ENCODE measurements around the gene NEAT1.
"Not testable (repeated sequence)": the region's sequence is repeated elsewhere in the genome, so short reads cannot be mapped to it uniquely, and the experiment has no call there.

The NEAT1 gene

DNA sequence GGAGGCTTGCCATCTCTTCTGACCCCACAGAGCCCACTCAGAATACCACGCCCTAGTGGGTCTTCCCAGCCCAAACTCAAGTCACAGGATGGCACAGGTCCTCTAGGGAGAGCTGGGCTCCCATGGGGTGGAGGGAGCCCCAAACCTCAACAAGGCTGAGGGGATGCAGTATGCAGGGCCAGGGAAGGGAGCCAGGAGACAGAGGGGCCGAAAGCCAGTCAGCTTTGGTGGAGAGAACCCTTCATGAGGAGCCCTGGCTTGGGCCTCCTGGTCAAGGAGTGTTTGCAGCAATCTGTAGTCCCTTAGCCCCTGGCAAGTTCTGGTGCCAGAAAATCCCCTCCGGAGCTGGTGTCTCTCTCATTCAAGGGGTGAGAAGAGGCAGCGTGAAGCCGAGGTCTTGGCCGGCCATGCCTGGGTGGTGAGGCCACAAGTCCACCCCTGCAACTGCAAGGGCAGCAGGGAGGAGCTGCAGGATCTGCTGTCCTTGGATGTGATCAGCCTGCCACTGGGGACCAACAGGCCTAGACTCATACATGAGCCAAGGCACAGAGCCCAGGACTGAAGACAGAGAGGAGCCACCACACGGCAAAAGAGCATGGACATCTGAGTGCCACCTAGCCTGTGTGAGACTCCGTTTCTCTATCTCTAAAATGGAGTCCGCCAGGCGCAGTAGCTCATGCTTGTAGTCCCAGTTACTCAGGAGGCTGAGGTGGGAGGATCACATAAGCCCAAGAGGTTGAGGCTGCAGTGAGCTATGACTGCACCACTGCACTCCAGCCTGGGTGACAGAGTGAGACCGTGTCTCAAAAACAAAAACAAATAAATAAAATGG lies 24.1 kb downstream of the NEAT1 start:
- DNase-seq (ENCODE audit: low read depth in 2 of 3, low spot score in 1 of 3) = no peak

DNA sequence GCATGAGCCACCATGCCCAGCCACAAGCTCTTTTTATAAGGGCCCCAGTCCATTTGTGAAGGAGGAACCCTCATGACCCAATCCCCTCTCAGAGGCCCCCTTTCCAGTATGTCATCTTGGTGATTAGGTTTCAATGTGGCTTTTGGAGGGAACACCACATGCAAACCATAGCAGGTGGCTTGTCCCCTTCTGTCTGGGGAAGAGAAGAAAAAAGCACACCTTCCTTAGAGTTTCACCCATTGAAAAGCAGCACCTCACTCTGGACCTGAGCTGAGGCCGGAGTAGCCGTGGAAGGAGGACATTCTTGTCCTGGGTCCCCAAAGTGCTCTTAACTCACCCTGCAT lies 25.4 kb downstream of the NEAT1 start:
- DNase-seq (ENCODE audit: low read depth in 2 of 3, low spot score in 1 of 3) = no peak

- no peak for DNase-seq (ENCODE audit: low read depth in 2 of 3, low spot score in 1 of 3)
Measured at GRCh38 chr11:65448418-65449105, 26.0 kb downstream of the NEAT1 start.

DNA sequence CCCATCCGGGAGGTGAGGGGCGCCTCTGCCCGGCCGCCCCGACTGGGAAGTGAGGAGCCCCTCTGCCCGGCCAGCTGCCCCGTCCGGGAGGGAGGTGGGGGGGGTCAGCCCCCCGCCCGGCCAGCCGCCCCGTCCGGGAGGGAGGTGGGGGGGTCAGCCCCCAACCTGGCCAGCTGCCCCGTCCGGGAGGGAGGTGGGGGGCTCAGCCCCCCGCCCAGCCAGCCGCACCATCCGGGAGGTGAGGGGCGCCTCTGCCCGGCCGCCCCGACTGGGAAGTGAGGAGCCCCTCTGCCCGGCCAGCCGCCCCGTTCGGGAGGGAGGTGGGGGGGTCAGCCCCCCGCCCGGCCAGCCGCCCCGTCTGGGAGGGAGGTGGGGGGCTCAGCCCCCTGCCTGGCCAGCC lies 28.7 kb downstream of the NEAT1 start:
- DNase-seq (ENCODE audit: low read depth in 2 of 3, low spot score in 1 of 3) = not testable (repeated sequence)

GRCh38 chr11:65452259-65452658 lies 29.7 kb downstream of the NEAT1 start:
- DNase-seq (ENCODE audit: low read depth in 2 of 3, low spot score in 1 of 3) = not testable (repeated sequence)

DNA sequence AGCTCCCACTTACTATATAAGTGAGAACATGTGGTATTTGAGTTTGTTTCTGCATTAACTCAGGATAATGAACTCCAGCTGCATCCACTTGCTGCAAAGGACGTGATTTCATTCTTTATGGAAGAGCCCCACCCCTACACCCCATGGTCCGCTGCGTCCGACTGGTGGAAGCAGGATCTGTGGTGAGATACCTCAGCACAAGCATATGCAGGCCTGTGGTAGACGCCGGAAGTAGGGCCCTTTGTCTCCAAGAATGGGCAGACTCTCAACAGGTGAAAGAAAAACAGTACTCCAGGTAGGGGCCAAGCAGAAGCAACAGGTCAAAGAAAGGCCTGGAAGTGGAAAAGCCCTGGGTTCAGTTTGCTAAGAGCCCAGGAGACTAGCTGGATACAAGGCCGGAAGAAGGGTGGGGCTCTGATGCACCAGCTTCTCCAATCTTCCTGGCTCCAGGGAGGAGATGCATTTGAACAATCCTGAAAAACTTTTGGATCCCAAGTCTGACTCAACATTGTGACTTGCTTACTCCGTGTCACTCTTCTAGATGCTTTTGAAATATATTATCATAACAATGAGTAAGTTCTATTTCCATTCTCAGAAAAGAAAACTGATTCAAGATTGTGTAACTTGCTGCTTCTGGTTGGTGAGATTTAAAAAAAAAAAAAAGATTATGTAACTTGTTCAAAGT lies 30.4 kb downstream of the NEAT1 start:
- no peak for DNase-seq (ENCODE audit: low read depth in 2 of 3, low spot score in 1 of 3)

GRCh38 chr11:65454311-65454695 lies 31.7 kb downstream of the NEAT1 start:
- no peak for DNase-seq (ENCODE audit: low read depth in 2 of 3, low spot score in 1 of 3)

GRCh38 chr11:65454696-65455456 lies 32.3 kb downstream of the NEAT1 start:
- peak; percentile 69 to 83 (median 83) for DNase-seq (ENCODE audit: low read depth in 2 of 3, low spot score in 1 of 3)

DNA sequence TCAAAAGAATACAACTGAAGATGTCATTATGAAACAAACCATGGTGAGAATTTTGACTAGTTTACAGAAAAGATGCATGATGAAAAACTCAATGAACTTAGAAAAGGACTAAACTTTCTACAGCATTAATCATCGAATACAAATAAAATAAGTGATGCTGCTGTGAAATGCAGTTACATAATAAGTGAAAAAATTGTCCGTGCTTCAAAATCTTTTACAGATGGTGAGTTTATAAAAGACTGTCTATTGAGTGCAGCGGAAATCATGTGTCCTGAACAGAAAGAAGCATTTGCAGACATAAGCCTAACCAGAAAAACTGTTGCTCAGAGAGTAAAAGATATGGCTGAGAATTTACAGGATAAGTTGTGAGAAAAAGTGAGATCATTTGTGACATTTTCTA lies 33.8 kb downstream of the NEAT1 start:
- no peak for DNase-seq (ENCODE audit: low read depth in 2 of 3, low spot score in 1 of 3)

DNA sequence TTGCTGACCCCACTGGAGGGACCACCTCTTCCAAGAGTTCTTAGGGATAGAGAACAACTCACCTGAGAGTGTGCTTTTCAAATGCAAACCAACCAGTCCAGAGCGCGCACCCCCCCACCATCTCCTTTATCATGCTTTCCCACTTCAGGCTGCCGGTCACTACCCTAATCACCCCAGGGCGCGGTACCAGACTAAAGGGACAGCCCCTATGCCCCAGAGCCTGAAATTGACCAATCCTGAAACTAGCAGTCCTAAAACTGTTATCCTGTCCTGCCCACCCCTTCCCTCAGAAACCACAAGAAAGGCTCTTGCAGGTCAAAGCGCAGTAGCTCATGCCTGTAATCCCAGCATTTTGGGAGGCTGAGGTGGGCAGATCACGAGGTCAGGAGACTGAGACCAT lies 37.0 kb downstream of the NEAT1 start:
- DNase-seq (ENCODE audit: low read depth in 2 of 3, low spot score in 1 of 3) = no peak

GRCh38 chr11:65465471-65465870 lies 42.9 kb downstream of the NEAT1 start:
- not testable (repeated sequence) for DNase-seq (ENCODE audit: low read depth in 2 of 3, low spot score in 1 of 3)

DNA sequence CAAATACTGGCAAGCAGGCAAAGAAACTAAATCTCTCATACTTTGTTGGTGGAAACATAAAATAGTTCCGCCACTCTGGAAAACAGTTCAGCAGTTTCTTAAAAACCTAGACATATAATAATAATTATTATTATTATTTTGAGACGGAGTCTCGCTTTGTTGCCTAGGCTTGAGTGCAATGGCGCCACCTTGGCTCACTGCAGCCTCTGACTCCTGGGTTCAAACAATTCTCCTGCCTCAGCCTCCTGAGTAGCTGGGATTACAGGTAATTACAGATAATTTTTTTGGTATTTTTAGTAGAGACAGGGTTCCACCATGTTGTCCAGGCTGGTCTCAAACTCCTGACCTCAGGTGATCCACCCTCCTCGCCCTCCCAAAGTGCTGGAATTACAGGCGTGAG lies 44.7 kb downstream of the NEAT1 start:
- DNase-seq (ENCODE audit: low read depth in 2 of 3, low spot score in 1 of 3) = not testable (repeated sequence)

GRCh38 chr11:65468874-65469333 lies 46.3 kb downstream of the NEAT1 start:
- peak in 1 of 3 donors; percentile 43 for DNase-seq (ENCODE audit: low read depth in 2 of 3, low spot score in 1 of 3)

GRCh38 chr11:65470433-65471049 lies 47.9 kb downstream of the NEAT1 start:
- no peak for DNase-seq (ENCODE audit: low read depth in 2 of 3, low spot score in 1 of 3)

GRCh38 chr11:65471447-65471891 lies 48.9 kb downstream of the NEAT1 start:
- no peak for DNase-seq (ENCODE audit: low read depth in 2 of 3, low spot score in 1 of 3)

DNA sequence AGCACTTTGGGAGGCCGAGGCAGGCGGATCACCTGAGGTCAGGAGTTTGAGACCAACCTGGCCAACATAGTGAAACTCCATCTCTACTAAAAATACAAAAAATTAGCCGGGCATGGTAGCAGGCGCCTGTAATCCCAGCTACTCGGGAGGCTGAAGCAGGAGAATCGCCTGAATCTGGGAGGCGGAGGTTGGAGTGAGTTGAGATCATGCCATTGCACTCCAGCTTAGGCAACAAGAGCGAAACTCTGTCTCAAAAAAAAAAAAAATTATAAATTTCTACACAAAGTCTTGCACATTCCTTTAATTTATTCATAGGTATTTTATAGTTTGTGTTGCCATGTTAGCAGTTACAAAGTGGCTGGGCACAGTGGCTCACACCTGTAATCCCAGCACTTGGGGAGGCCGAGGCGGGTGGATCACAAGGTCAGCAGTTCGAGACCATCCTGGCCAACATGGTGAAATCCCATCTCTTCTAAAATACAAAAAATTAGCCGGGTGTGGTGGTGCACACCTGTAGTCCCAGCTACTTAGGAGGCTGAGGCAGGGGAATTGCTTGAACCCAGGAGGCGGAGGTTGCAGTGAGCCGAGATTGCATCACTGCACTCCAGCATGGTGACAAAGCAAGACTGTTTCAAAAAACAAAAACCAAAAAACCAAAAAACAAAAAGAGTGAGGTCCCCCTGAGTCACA lies 50.1 kb downstream of the NEAT1 start:
- DNase-seq (ENCODE audit: low read depth in 2 of 3, low spot score in 1 of 3) = not testable (repeated sequence)

- no peak for DNase-seq (ENCODE audit: low read depth in 2 of 3, low spot score in 1 of 3)
Measured at GRCh38 chr11:65473278-65473860, 50.8 kb downstream of the NEAT1 start.

DNA sequence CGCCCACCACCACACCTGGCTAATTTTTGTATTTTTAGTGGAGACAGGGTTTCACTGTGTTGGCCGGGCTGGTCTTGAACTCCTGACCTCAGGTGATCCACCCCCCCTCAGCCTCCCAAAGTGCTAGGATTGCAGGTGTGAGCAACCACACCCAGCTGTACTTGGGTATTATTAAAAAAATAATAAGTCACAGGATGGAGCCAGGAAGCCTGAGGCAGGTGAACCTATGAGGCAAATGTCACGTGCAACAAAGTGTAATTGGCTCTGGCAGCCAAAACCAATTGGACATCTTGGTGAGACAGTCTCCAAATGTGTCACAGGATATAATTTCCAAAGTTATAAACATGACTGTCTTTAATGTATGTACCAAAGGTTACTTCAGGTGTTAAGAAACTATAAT lies 52.3 kb downstream of the NEAT1 start:
- DNase-seq (ENCODE audit: low read depth in 2 of 3, low spot score in 1 of 3) = no peak

- DNase-seq (ENCODE audit: low read depth in 2 of 3, low spot score in 1 of 3) = no peak
Measured at GRCh38 chr11:65476632-65477148, 54.1 kb downstream of the NEAT1 start.

Data from stimulated activated CD4-positive, alpha-beta T cell treated with anti-CD3 and anti-CD28 coated beads, Interleukin-12 subunit alpha, Interleukin-12 subunit beta, amount 100 ng/mL, for 48 hours (primary cell).